ENCODE measurements around the gene NFKBIB. TPM values are rescaled to one million over a fixed set of nuclear protein-coding genes. Genes with fewer than 3 reads are reported as not detected.

NFKBIB gene
- total RNA-seq, 1 donor from 2014 or later: 4.7 TPM

DNA sequence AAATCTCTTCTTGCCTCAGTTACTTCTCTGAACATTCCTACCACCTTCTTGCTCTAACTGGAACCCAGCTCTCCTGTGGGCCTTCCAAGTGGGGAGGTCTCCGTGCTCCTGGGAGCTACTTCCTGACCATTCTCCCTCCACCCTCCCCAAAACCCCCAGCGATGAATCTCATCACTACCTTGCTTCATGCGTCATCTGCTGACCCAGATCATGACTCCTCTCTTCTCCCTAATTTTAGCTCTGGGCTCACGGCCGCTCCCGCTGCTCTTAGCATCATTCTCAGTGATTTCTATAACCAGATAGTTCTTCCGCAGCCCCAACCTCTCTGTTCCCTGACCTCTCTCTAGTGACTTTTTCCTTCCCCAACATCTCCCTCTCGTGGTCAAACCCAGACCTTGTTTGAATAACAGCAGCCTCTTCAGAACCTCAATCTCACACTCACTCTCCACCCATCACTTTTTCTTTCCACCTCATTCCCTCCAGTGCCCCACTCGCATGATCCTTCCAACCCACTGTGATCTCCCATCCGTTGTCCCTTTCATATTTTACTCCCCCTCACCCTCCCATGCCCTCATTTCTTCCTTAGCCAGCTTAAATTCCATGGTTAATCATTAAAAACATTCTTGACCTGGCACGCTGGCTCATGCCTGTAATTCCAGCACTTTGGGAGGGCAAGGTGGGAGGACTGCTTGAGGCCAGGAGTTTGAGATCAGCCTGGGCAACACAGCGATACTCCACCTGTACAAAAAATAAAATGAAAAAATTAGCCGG, 52.8 kb downstream of the NFKBIB start:
- H3K9ac ChIP-seq (ENCODE audit: low read depth in 1 of 3, low read length in 3 of 3): no peak overlapping the region
- H3K4me1 ChIP-seq (ENCODE audit: control insufficient read depth in 3 of 3, insufficient read depth in 3 of 3, low read length in 3 of 3): peaks cover 4 to 7% (median 6%) of the 10 kb centered on the region in 3 donors
- no peak overlapping the region for H3K4me3 ChIP-seq (ENCODE audit: low read length in 3 of 3)
- peaks cover 0 to 4% (median 3%) of the 10 kb centered on the region in 3 donors for H3K27me3 ChIP-seq (ENCODE audit: control insufficient read depth in 3 of 3, insufficient read depth in 3 of 3, low read length in 3 of 3)
- no peak overlapping the region for H3K27ac ChIP-seq (ENCODE audit: low read depth, low read length)
- no peaks in the 10 kb centered on the region for H3K9me3 ChIP-seq (ENCODE audit: control insufficient read depth in 3 of 3, low read length in 3 of 3)
- no peaks in the 10 kb centered on the region for H3K36me3 ChIP-seq (ENCODE audit: control insufficient read depth in 3 of 3, insufficient read depth in 3 of 3, low read length in 3 of 3)

DNA sequence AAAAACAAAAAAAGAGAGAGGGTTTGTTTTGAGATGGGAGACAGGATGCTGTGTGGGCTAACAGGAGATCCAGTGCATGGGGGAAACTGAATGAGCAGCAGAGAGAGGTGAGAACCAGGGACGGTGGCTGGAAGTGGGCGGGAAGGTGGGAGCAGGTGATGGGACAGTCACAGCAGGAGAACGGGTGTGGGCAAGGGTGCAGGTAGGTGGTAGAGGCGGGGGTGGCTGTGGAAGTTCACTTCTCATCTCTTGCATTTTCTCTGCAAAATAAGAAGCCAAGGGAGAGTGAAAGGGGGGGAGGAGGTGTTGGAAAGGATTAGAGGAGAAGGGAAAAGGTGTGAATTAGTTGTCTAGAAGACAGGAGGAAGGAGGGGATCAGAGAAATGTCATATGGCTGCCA, 53.9 kb downstream of the NFKBIB start:
- Histone ChIP-seq H3K4me3 (ENCODE audit: low read length in 3 of 3) (no peak overlapping the region), H3K4me1 (ENCODE audit: control insufficient read depth in 3 of 3, insufficient read depth in 3 of 3, low read length in 3 of 3) (peaks cover 4 to 7% (median 6%) of the 10 kb centered on the region in 3 donors), H3K9me3 (ENCODE audit: control insufficient read depth in 3 of 3, low read length in 3 of 3) (no peaks in the 10 kb centered on the region), H3K36me3 (ENCODE audit: control insufficient read depth in 3 of 3, insufficient read depth in 3 of 3, low read length in 3 of 3) (no peaks in the 10 kb centered on the region), H3K27ac (ENCODE audit: low read depth, low read length) (no peak overlapping the region), H3K9ac (ENCODE audit: low read depth in 1 of 3, low read length in 3 of 3) (no peak overlapping the region), H3K27me3 (ENCODE audit: control insufficient read depth in 3 of 3, insufficient read depth in 3 of 3, low read length in 3 of 3) (peaks cover 0 to 4% (median 3%) of the 10 kb centered on the region in 3 donors)

- no peaks in the 10 kb centered on the region for H3K27me3 ChIP-seq (ENCODE audit: control insufficient read depth in 3 of 3, insufficient read depth in 3 of 3, low read length in 3 of 3)
- no peaks in the 10 kb centered on the region for H3K4me1 ChIP-seq (ENCODE audit: control insufficient read depth in 3 of 3, insufficient read depth in 3 of 3, low read length in 3 of 3)
- no peak overlapping the region for H3K9ac ChIP-seq (ENCODE audit: low read depth in 1 of 3, low read length in 3 of 3)
- no peak overlapping the region for H3K4me3 ChIP-seq (ENCODE audit: low read length in 3 of 3)
- no peaks in the 10 kb centered on the region for H3K36me3 ChIP-seq (ENCODE audit: control insufficient read depth in 3 of 3, insufficient read depth in 3 of 3, low read length in 3 of 3)
- no peak overlapping the region for H3K27ac ChIP-seq (ENCODE audit: low read depth, low read length)
- H3K9me3 ChIP-seq (ENCODE audit: control insufficient read depth in 3 of 3, low read length in 3 of 3): no peaks in the 10 kb centered on the region
Observed at GRCh38 chr19:38956264-38956663, 56.5 kb downstream of the NFKBIB start.

DNA sequence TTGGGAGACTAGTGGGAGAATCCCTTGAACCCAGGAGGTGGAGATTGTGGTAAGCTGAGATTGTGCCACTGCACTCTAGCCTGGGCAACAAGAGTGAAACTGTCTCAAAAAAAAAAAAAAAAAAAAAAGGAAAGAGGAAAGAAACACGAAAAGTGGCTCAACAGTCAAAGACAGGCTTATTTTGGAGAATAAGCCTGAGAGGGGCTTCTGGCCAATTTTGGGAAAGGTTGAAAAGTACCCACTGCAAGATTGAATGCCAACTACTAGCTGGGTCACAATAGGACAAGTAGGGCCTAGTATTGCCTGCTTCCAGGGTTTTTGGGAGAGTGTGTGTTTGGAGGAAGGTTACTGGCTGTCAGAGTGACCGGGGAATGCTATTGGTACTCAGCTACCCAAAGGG, 58.5 kb downstream of the NFKBIB start:
- Histone ChIP-seq H3K9ac (ENCODE audit: low read depth in 1 of 3, low read length in 3 of 3) (no peak overlapping the region), H3K9me3 (ENCODE audit: control insufficient read depth in 3 of 3, low read length in 3 of 3) (no peaks in the 10 kb centered on the region), H3K4me3 (ENCODE audit: low read length in 3 of 3) (no peak overlapping the region), H3K36me3 (ENCODE audit: control insufficient read depth in 3 of 3, insufficient read depth in 3 of 3, low read length in 3 of 3) (no peaks in the 10 kb centered on the region), H3K4me1 (ENCODE audit: control insufficient read depth in 3 of 3, insufficient read depth in 3 of 3, low read length in 3 of 3) (peaks cover 3% of the 10 kb centered on the region in 3 donors), H3K27ac (ENCODE audit: low read depth, low read length) (no peak overlapping the region), H3K27me3 (ENCODE audit: control insufficient read depth in 3 of 3, insufficient read depth in 3 of 3, low read length in 3 of 3) (no peaks in the 10 kb centered on the region)

Other genes with a start within 250 kb of the NFKBIB start
- 0.52 TPM for gene CAPN12, start 155.5 kb upstream of the NFKBIB start, total RNA-seq
- 1.0 TPM for gene LGALS7, start 126.5 kb upstream of the NFKBIB start, total RNA-seq
- gene LGALS7B, start 110.8 kb upstream of the NFKBIB start, total RNA-seq: not detected
- not detected for gene LGALS4, start 87.0 kb upstream of the NFKBIB start, total RNA-seq
- 36.5 TPM for gene ECH1, start 68.2 kb upstream of the NFKBIB start, total RNA-seq
- gene HNRNPL, start 50.0 kb upstream of the NFKBIB start, total RNA-seq: 195 TPM
- gene RINL, start 21.7 kb upstream of the NFKBIB start, total RNA-seq: 3.7 TPM
- 125 TPM for gene SIRT2, start 351 bp upstream of the NFKBIB start, total RNA-seq
- 1.0 TPM for gene CCER2, start 12.2 kb downstream of the NFKBIB start, total RNA-seq
- gene SARS2, start 30.8 kb downstream of the NFKBIB start, total RNA-seq: 11.5 TPM
- gene MRPS12, start 31.0 kb downstream of the NFKBIB start, total RNA-seq: 21.9 TPM
- 15.1 TPM for gene FBXO17, start 75.8 kb downstream of the NFKBIB start, total RNA-seq
- gene FBXO27, start 132.6 kb downstream of the NFKBIB start, total RNA-seq: 1.0 TPM
- gene ACP7, start 184.4 kb downstream of the NFKBIB start, total RNA-seq: not detected
- 2.1 TPM for gene PAK4, start 225.8 kb downstream of the NFKBIB start, total RNA-seq

Data from skeletal muscle tissue (tissue), 4 donors.